CD4-positive, alpha-beta T cell treated with Interleukin-2 at 100 ng/mL for 4 hours (primary cell): Measurements from ENCODE around the gene MANSC4.
A peak's percentile ranks its signal among the peaks of the same experiment; 100 is the strongest.
"Not testable (repeated sequence)": the region's sequence is repeated elsewhere in the genome, so short reads cannot be mapped to it uniquely, and the experiment has no call there.

Experiments
- DNase-seq: peaks from one replicate; pipeline ENCODE4 v3.0.0-alpha.2; 2020; ENCODE audit warnings: low spot score

The MANSC4 gene

DNA sequence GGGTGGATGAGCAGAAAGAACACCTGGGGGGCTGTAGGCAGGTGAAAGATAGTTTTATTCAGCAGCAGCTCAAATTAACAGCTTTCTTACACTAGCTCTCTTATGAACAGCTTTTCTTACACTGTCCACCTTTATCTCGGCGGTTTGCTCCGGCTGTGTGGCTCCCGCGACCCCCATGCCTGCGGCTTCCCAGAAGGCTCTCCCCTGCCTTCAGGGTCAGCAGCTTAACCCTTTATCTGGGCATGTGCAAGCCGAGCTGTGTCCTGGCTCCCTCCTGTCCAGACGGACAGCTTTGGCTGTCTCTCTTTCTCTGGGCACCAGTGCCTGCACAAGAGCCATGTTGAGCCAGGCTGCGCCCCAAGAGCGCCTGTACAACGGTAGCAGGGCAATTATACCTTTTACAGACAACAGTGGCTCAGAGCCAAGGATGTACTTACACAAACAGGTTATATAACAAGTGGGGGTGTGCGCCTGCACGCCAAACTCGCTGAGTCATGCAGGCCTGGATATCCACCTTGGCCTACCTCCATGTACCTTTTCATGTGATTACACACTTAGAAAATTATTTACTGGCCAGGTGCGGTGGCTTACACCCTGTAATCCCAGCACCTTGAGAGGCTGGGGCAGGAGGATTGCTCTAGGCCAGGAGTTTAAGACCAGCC is 28.5 kb downstream of the MANSC4 start:
- DNase-seq = no peak

DNA sequence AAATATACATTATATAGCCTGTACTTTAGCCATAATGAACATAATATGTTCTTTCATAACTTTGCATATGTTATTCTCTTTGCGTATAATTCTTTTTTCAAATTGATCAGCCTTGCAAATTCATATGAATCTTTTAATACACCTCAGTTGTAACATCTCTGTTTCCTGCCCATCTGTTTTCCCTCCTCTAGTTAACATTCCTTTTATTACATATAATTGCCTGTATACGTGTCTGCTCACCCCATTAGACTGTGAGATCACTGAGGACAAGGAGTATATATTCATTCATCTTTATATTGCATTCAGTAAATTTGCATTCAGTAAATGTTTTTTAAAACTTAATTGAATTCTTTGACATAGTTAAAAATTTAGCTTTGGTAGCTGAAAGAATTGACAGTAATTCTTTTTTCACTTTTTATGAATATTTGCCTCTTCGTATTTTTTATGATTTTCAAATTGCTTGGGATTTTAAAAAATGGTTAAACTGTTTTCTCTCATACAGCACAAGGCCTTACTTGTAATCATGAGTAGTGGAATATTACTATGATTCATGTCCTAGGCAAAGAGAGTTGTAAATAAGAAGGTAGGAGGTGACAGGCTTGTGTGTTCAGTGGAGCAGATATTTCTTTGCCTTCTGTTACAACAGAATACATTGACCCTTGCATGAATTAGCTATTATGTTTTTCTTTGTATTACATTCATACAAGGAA is 32.8 kb downstream of the MANSC4 start:
- no peak for DNase-seq

DNA sequence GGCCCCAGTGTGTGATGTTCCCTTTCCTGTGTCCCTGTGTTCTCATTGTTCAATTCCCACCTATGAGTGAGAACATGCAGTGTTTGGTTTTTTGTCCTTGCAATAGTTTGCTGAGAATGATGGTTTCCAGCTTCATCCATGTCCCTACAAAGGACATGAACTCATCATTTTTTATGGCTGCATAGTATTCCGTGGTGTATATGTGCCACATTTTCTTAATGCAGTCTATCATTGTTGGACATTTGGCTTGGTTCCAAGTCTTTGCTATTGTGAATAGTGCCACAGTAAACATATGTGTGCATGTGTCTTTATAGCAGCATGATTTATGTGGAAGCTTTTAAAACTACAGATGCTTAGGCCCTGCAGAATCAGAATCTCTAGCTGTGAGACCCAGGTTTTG is 34.3 kb downstream of the MANSC4 start:
- not testable (repeated sequence) for DNase-seq

DNA sequence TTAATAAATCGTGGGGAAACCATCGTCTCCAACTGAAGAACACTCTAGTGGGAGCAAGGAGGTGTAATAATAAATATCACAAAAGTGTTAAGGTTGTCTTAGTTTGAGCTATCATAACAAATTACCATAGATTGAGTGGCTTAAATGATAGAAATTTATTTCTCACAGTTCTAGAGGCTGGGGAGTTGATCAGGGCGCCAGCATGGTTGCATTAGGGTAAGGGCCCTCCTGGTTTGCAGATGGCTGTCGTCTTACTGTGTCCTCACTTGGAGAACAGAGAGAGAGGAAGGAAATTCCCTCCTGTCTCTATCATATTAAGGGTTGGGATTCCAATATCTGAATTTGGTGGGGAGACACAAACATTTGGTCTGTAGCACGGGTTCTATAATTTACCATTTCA is 36.4 kb downstream of the MANSC4 start:
- no peak for DNase-seq

DNA sequence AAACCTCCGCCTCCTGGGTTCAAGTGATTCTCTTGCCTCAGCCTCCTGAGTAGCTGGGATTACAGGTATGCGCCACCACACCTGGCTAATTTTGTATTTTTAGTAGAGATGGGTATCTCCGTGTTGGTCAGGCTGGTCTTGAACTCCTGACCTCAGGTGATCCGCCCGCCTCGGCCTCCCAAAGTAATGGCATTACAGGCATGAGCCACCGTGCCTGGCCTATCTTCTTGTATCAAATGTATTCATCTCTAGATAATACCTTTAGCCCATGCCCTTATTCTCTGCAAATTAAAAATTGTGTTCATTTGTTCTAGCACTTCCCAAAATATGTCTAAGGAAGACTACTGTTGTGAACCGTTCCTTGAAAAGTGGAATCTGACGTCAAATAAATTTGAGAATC is 45.7 kb downstream of the MANSC4 start:
- not testable (repeated sequence) for DNase-seq

DNA sequence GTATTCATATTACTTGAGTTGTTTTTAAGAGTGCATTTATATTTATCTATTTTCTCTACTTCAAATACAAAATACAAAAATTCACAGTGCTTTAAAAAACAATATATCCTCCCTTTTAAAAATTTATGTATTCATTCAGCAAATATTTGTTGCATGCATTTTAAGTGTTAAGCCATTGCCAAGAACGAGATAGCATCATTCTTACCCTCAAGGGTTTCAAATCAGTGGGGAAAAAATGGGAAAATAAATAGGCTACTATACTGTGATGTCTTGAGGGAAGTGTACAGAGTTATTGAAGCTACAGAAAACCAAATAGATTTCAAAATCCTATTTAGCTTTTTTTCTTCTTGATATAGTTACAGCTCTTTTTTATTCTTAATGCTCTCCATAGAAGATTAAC is 46.2 kb downstream of the MANSC4 start:
- DNase-seq = no peak

DNA sequence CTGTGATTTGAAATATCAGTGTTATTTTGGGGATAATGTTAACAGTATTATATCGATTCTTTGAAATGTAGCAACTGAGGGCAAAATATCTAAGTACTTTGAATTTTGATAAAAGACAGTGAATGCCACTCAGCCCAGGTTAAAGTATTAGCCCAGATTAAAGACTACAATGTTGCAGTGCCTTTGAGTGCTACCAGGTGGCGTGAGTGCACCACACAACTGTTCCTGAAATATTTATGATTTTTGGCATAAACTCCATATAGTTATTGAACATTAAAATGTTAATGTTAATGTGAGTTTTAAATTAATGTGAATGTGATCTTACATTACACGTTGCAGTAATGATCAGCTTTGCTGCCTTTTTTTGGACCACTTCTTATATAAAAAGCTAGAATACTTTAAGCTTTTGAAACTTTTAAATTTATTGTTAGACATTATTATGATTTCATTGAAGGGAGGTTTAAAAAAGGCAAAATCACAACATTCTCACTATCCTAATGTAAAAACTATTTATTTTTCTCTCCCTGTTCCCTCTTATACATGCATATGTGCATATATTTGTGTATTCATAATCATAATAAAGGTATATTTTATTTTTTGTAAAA is 46.9 kb downstream of the MANSC4 start:
- DNase-seq = peak; percentile 52

DNA sequence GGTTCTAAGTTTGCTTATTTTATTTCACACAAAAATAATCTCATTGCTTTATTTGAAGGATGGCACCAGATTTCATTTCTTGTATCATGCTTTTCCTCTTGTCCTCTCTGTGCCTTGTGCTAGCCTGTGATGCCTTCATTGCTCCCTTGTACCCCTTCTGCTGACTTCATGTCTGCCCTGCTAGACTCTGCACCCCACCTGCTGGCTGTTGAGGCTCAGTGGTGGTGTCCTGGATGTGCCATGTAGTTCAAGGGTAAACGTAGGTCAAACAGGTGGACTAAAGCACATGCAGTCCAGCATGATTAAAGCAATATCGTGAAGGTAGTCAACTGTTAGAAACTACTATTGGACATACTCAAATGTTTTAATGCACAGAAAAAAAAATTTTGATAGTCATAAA is 47.8 kb downstream of the MANSC4 start:
- no peak for DNase-seq

DNA sequence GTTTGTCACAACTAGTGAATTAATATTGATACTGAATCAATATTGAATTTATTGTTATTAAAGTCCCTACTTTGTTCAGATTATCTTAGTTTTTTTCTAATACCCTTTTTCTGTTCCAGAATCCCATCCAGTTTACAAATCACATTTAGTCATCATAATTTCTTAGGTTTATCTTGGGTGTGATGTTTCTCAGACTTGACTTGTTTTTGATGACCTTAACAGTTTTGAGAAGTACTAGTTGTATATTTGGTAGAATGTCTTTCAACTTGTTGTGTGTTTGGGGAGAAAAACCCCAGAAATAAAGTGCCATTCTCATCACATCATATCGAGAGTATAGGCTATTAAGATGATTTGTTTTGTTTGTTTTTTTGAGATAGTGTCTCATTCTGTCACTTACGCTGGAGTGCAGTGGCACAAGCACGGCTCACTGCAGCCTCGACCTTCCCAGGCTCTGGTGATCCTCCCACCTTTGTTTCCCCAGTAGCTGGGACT is 49.9 kb downstream of the MANSC4 start:
- no peak for DNase-seq

DNA sequence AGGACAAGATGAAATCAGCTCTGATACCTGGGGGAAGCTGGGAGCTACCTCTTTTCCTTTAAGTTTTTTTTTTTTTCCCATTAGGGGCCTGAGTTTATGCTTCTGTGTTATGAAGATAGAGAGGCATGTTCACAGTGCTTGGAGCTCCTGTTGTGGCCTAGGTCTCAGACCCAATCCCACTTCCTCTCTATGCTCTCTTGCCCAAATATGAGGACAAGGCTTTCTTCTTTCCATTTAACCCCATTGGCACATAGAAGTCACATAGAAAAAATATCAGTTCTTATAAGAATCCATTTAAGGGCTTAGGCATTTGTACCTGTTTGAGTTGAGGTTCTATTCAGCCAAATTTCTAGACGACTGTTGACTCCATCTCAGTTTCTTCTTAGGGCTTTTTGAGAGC is 56.8 kb downstream of the MANSC4 start:
- no peak for DNase-seq
